Activated gamma-delta T cell treated with Interleukin-2 at 50 U/mL for 16 hours (primary cell): ENCODE measurements around the gene SH2B2.
"Not testable (repeated sequence)": the region's sequence is repeated elsewhere in the genome, so short reads cannot be mapped to it uniquely, and the experiment has no call there.

Source experiments
- DNase-seq: peaks from one replicate; pipeline ENCODE4 v3.0.0-alpha.2; 2020

The SH2B2 gene

GRCh38 chr7:102287111-102287980 is 678 bp downstream of the SH2B2 start:
- DNase-seq, result no peak

GRCh38 chr7:102287981-102288278 is 1.3 kb downstream of the SH2B2 start:
- no peak for DNase-seq

- no peak for DNase-seq
Observed at GRCh38 chr7:102288285-102288930, 1.7 kb downstream of the SH2B2 start.

- DNase-seq, result no peak
Observed at GRCh38 chr7:102289057-102289456, 2.4 kb downstream of the SH2B2 start.

GRCh38 chr7:102291056-102291915 is 4.6 kb downstream of the SH2B2 start:
- no peak for DNase-seq

- DNase-seq, result no peak
Observed at GRCh38 chr7:102291916-102292267, 5.2 kb downstream of the SH2B2 start.

GRCh38 chr7:102292813-102293798 is 6.4 kb downstream of the SH2B2 start:
- DNase-seq, result no peak

- DNase-seq, result no peak
Observed at GRCh38 chr7:102294589-102294988, 7.9 kb downstream of the SH2B2 start.

GRCh38 chr7:102295346-102296178 is 8.9 kb downstream of the SH2B2 start:
- no peak for DNase-seq

- no peak for DNase-seq
Observed at GRCh38 chr7:102296179-102296438, 9.4 kb downstream of the SH2B2 start.

- DNase-seq, result no peak
Observed at GRCh38 chr7:102296514-102296913, 9.8 kb downstream of the SH2B2 start.

GRCh38 chr7:102297487-102298218 is 11.0 kb downstream of the SH2B2 start:
- DNase-seq, result no peak

GRCh38 chr7:102300643-102301221 is 14.1 kb downstream of the SH2B2 start:
- no peak for DNase-seq

GRCh38 chr7:102301367-102301766 is 14.7 kb downstream of the SH2B2 start:
- not testable (repeated sequence) for DNase-seq

GRCh38 chr7:102302025-102302424 is 15.4 kb downstream of the SH2B2 start:
- no peak for DNase-seq

- DNase-seq, result no peak
Observed at GRCh38 chr7:102303669-102304422, 17.2 kb downstream of the SH2B2 start.

- no peak for DNase-seq
Observed at GRCh38 chr7:102304668-102305067, 18.0 kb downstream of the SH2B2 start.

GRCh38 chr7:102305414-102306268 is 19.0 kb downstream of the SH2B2 start:
- DNase-seq, result no peak
